Fibroblast of peridontal ligament (primary cell): ENCODE results near the gene CORO1C.
"Not testable (repeated sequence)": the region's sequence is repeated elsewhere in the genome, so short reads cannot be mapped to it uniquely, and the experiment has no call there.

Experiments used
- DNase-seq: peaks from one replicate; pipeline ENCODE4 v3.0.0-alpha.2; 2010; ENCODE audit errors: extremely low read depth

The CORO1C gene

DNA sequence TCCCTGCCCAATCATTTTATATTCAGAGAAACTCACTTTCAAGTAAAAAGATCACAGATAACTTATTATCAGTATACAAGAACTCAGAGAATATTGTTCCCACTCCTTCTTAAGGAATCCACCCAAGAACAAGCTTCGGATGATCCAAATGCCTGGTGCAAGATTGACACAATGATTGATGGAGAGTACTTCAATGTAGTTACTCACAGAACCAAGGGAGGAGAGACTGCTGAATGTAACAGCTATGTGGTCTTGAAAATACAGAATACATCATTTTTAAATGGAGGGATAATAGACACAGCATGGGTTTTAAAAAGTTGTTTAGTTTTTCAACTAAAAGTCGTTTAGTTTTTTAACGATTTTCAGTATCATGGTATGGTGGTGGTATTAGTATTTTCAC is 59.3 kb downstream of the CORO1C start:
- no peak for DNase-seq

DNA sequence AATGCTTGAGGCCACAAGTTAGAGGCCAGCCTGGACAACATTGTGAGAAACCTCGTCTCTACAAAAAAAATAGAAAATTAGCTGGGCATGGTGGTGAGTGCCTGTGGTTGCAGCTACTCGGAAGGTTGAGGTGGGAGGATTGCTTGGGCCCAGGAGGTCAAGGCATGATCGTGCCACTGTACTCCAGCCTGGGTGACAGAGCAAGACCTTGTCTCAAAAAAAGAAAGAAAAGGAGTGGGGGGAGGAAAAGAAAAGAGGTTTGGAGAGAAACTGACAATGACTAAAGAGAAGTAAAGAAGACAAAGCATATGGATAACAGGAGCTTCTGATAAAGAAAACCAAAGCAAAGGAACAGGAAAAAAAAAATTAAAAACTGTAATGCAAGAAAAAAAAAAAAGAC is 60.2 kb downstream of the CORO1C start:
- no peak for DNase-seq

- no peak for DNase-seq
These were observed 61.2 kb downstream of the CORO1C start for GRCh38 chr12:108670066-108670631.

DNA sequence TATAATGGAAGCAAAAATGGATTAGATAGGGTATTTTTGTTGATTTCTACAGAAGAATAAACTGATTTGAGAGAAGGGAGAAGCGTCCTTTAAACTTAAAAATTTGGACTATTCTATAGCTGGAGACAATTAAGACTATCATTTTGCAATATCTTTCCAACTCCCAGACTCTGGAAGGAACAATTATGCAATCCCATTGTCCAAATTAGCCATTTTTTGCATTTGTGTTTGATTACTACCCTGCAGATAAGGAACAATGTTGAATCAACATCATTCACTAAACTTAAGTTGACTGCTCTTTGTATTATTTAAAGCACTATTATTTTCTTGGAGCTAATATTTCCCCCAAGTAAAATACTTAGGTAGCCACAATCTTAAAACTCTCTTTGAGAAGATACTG is 62.8 kb downstream of the CORO1C start:
- DNase-seq: peak; percentile 72

DNA sequence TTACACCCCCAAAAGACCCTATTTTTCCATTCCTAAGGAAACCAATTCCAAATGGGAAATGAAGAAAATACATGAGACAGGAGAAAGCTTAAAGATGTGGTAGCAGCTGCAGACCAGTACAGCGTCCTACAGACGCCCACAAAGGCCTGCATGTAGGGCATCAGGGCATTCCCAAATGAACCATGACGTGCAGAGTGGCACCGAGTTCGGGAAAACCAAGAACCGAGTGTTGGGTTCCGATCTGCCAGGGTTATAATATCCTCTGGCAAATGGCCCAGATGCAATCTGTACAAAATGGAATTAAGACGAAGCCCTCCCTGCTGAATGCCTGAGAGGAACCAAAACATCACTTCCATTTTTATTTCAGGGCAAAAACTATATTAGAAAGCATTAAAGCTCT is 63.3 kb downstream of the CORO1C start:
- DNase-seq: no peak

GRCh38 chr12:108667349-108667748 is 64.0 kb downstream of the CORO1C start:
- peak; percentile 26 for DNase-seq

DNA sequence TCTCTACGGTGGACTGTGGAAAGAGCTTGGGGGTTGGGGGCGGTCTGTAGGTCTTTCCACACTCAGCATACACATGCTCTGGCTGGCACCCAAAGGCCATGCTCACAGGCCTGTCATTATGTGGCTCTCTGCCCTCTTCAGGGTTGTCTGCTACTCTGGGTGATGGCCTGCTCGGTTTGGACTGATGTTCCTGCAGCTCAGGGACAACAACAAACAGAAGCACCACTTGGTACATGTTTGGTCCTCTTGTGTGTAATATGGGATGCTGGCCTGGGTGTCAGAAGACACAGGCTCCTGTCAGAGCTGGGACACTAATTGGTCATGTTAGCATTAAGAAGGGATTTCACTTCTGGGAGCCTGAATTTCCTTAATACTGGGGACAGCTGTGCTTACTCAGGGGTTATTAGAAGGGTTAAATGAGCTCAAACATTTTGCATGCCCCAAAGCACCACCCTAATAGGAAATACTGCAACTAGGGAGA is 64.9 kb downstream of the CORO1C start:
- DNase-seq: peak; percentile 54

DNA sequence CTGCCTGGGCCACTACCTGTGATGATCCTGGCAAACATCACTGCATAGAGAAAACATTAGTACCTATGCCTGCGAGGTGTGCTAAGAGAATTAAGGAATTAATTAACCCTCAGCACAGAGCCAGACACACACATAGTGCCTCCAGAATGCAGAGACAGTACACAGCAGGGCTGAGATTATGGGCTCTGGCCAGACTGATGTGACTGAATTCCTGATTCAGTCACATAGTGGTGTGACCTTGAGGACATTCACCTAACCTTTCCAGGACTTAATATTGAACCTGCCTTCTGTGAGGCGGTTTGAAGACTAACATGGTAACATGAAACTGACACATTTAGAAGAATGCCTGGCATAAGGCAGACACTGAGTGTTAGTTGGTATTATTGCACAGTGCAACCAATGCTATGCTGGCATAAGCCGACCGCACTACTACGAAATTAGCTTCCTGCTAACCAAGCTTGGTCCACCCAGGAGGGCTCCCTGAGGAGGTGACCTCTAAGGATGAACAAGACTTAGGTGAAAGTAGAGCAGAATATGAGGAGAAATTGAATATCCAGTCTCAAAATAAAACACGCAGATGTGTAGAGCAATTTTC is 65.6 kb downstream of the CORO1C start:
- DNase-seq: no peak

GRCh38 chr12:108664338-108665258 is 66.7 kb downstream of the CORO1C start:
- DNase-seq: peak; percentile 98

DNA sequence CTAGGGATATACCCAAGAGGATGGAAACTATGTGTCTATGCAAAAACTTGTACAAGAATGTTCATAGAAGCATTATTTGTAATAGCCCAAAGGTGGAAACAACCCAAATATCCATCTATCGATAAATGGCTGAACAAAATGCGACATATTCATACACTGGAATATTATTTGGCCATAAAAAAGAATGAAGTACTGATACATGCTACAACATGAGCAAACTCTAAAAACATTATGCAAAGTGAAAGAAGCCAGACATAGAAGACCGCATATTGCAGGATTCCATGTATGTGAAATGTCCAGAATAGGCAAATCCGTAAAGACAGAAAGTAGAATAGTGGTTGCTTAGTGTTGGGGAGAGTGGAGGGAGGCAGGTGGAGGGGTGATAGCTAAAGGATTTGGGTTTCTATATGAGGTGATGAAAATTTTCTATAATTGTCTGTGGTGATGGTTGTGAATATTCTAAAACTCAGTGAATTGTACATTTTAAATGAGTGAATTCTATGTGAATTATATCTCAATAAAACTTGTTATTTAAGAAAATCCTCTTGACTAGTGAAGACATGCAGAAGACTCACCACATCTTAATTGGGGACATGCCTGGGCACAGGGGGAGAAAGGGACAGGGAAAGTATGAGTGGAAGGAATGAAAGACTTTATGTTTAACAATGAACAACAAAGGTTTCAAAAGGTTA is 67.8 kb downstream of the CORO1C start:
- peak; percentile 26 for DNase-seq

DNA sequence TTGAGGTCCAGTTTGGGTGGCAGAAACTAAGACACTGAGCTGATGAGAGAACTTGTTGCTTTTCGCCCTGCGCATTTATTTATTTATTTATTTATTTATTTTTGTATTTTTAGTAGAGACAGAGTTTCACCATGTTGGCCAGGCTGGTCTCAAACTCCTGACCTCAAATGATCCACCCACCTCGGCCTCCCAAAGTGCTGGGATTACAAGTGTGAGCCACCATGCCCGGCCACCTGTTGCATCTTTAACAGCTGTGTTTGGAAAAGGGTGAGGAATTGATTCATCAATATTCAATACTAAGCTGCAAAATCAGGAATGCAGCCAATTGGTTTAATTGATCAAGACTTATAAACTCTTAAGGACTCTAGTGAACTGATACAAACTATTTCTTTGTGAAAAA is 73.2 kb downstream of the CORO1C start:
- DNase-seq: not testable (repeated sequence)

GRCh38 chr12:108657130-108657745 is 74.1 kb downstream of the CORO1C start:
- no peak for DNase-seq

DNA sequence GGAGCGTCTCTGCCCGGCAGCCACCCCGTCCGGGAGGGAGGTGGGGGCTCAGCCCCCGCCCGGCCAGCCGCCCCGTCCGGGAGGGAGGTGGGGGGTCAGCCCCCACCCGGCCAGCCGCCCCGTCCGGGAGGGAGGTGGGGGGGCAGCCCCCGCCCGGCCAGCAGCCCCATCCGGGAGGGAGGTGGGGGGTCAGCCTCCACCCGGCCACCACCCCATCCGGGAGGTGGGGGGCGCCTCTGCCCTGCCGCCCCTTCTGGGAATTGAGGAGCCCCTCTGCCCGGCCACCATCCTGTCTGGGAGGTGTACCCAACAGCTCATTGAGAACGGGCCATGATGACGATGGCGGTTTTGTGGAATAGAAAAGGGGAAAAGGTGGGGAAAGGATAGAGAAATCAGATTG is 75.1 kb downstream of the CORO1C start:
- not testable (repeated sequence) for DNase-seq

DNA sequence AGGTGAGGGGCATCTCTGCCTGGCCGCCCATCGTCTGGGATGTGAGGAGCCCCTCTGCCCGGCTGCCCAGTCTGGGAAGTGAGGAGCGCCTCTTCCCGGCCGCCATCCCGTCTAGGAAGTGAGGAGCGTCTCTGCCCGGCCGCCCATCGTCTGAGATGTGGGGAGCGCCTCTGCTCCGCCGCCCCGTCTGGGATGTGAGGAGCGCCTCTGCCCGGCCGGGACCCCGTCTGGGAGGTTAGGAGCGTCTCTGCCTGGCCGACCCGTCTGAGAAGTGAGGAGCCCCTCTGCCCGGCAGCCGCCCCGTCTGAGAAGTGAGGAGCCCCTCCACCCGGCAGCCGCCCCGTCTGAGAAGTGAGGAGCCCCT is 75.5 kb downstream of the CORO1C start:
- DNase-seq: not testable (repeated sequence)

DNA sequence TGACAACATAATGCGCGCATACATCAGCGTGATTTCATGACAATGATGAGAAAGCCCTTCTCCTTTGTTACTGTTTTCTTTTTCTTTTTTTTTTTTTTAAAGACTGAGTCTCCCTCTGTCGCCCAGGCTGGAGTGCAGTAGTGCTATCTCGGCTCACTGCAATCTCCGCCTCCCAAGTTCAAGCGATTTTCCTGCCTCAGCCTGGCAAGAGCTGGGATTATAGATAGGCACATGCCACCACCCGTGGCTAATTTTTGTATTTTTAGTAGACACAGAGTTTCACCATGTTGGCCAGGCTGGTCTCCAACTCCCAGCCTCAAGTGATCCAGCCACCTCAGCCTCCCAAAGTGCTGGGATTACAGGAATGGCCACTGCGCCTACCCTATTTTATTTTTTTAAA is 76.7 kb downstream of the CORO1C start:
- not testable (repeated sequence) for DNase-seq

GRCh38 chr12:108653922-108654321 is 77.4 kb downstream of the CORO1C start:
- DNase-seq: no peak

- no peak for DNase-seq
These were observed 78.2 kb downstream of the CORO1C start for GRCh38 chr12:108653082-108653516.

- no peak for DNase-seq
These were observed 81.2 kb downstream of the CORO1C start for GRCh38 chr12:108650083-108650482.

DNA sequence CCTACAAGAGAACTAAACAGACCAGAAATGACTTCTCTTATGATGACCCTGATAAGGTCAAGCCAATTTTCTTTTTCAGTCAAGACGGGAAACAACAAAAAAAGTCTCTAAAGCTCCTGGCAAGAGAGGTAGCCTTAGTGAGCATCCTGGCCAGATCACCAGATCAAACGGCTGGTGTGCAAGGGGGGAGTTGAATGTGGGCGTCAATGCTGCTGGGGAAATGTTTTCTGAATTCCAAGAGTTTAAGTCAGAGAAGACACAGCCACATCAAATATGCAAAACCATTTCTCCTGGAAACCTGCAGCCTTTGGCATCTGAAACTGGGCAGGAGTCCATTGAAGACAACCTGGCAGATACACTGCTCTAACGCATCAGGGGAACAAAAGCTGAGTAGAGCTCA is 81.6 kb downstream of the CORO1C start:
- peak; percentile 78 for DNase-seq

DNA sequence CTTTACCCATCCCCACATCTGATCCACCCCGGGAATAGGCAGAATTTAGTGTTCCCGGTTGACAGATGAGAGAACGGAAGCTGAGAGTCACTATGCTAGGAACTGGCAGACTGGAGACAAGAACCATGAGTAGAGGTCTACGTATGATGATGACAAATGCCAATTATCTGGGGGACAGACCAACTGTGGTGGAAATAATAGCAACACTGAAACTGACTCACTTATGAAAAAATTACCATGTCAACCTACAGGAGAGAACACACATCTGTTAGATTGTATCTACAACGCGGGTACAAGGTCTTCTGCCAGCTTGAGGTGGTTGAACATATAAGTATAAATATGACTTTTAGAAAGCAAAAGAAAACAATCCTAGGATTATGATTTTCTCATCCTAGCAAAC is 82.2 kb downstream of the CORO1C start:
- DNase-seq: peak; percentile 56

DNA sequence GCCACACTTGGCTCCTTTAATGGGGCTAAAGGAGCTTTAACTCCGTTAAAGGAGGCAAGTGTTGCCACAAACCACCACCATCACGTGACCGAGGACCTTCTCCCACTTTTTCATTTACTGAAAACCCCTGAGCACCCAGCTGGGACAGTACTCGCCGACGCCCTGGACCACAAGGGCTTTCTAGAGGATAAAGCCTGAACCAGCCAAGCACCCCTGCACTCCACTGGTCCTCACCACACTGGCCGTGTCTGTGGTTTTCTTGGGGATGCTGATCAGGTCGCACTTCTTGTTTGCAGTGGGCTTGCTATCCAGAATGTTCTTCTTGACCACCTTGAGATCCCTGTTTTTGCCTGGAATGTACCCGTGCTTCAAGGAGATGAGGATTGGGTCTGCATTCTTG is 82.9 kb downstream of the CORO1C start:
- no peak for DNase-seq
